Measurements from ENCODE around the gene RNU6-9. TPM values are rescaled to one million over a fixed set of nuclear protein-coding genes. Genes with fewer than 3 reads are reported as not detected.

The RNU6-9 gene
- total and polyA plus RNA-seq, 2 donors (not counting 1 experiment from before 2014, with no cell fraction given): not detected

GRCh38 chr19:897442-898039 lies 4.3 kb downstream of the RNU6-9 start:
- H3K27me3 Mint-ChIP-seq: no peaks in the 10 kb centered on the region
- H3K4me1 Mint-ChIP-seq: peaks cover 24% of the 10 kb centered on the region
- intact Hi-C loops (cut with micrococcal nuclease): no loop called here
- POLR2A ChIA-PET: interaction anchor here (0.6 to 2.0 kb wide), 4 partner anchors 9 to 301 kb away, joined by 3 to 9 read pairs (median 6); no protein-coding TSS in a partner anchor
- no peak for ATAC-seq (ENCODE audit: low read depth)
- DNase-seq: no peak
- no peak overlapping the region for H3K4me3 Mint-ChIP-seq
- CTCF ChIA-PET: interaction anchor here (1.3 to 1.5 kb wide), 4 partner anchors 10 to 34 kb away, joined by 4 to 5 read pairs (median 4); no protein-coding TSS in a partner anchor
- Histone ChIP-seq H3K79me2 (ENCODE audit: control insufficient read depth, insufficient read depth, low read length) (peaks cover 17% of the 10 kb centered on the region), H4K20me1 (ENCODE audit: control insufficient read depth, insufficient read depth, low read length, poor library complexity, severe bottlenecking) (peaks cover 48% of the 10 kb centered on the region), H3K9me3 (ENCODE audit: control extremely low read depth in 1 of 3, control insufficient read depth in 2 of 3, insufficient read depth in 1 of 3, low read length in 2 of 3) (no peaks in the 10 kb centered on the region), H3K27ac (ENCODE audit: low read length in 2 of 2) (no peak overlapping the region), H2AFZ (ENCODE audit: insufficient read depth, low read depth, low read length, poor library complexity, severe bottlenecking) (no peak overlapping the region), H3K4me2 (replicated peaks; ENCODE audit: low read depth, low read length, poor library complexity, severe bottlenecking) (no peak overlapping the region), H3K27me3 (replicated peaks in 1 of 4; ENCODE audit: control extremely low read depth in 1 of 4, control insufficient read depth in 3 of 4, insufficient read depth in 4 of 4, low read length in 3 of 4) (no peaks in the 10 kb centered on the region), H3K4me1 (ENCODE audit: control insufficient read depth in 2 of 2, insufficient read depth in 2 of 2, low read length in 2 of 2) (peaks cover 0 to 18% of the 10 kb centered on the region in 2 donors), H3K4me3 (ENCODE audit: control extremely low read depth in 1 of 5, extremely low read depth in 1 of 5, insufficient read depth in 1 of 5, low read depth in 2 of 5, low read length in 4 of 5) (no peak overlapping the region), H3K36me3 (replicated peaks in 1 of 2; ENCODE audit: control extremely low read depth in 1 of 2, control insufficient read depth in 1 of 2, extremely low read depth in 1 of 2, insufficient read depth in 2 of 2, low read length in 1 of 2) (peaks cover 0 to 50% of the 10 kb centered on the region in 2 experiments), H3K9ac (ENCODE audit: low read length) (no peak overlapping the region)
- WGBS (ENCODE audit: insufficient coverage): 98% methylated on average over 26 of the region's 26 CpGs
- no peaks in the 10 kb centered on the region for H3K9me3 Mint-ChIP-seq (ENCODE audit: insufficient read depth)
- no peak for TF ChIP-seq CTCF (IDR thresholded peaks at IDR 0.05)
- TF ChIP-seq EZH2 (IDR thresholded peaks at IDR 0.05; ENCODE audit: borderline replicate concordance, insufficient read depth, low read depth, low read length, poor library complexity, severe bottlenecking): no peak
- peak overlapping the region; percentile 59 for H3K27ac Mint-ChIP-seq

GRCh38 chr19:898663-899062 lies 5.4 kb downstream of the RNU6-9 start:
- H3K36me3 ChIP-seq (replicated peaks in 1 of 2; ENCODE audit: control extremely low read depth in 1 of 2, control insufficient read depth in 1 of 2, extremely low read depth in 1 of 2, insufficient read depth in 2 of 2, low read length in 1 of 2): peaks cover 0 to 55% of the 10 kb centered on the region in 2 experiments
- peaks cover 24% of the 10 kb centered on the region for H3K79me2 ChIP-seq (ENCODE audit: control insufficient read depth, insufficient read depth, low read length)
- H3K4me3 ChIP-seq (ENCODE audit: control extremely low read depth in 1 of 5, extremely low read depth in 1 of 5, insufficient read depth in 1 of 5, low read depth in 2 of 5, low read length in 4 of 5): no peak overlapping the region
- POLR2A ChIA-PET: interaction anchor here (0.6 to 1.0 kb wide), 2 partner anchors 10 to 368 kb away, joined by 5 to 8 read pairs; no protein-coding TSS in a partner anchor
- H3K4me1 ChIP-seq (ENCODE audit: control insufficient read depth in 2 of 2, insufficient read depth in 2 of 2, low read length in 2 of 2): peaks cover 0 to 14% of the 10 kb centered on the region in 2 donors
- intact Hi-C loops (cut with micrococcal nuclease): no loop called here
- H4K20me1 ChIP-seq (ENCODE audit: control insufficient read depth, insufficient read depth, low read length, poor library complexity, severe bottlenecking): peaks cover 58% of the 10 kb centered on the region
- H3K9me3 Mint-ChIP-seq (ENCODE audit: insufficient read depth): no peaks in the 10 kb centered on the region
- H3K4me3 Mint-ChIP-seq: peak overlapping the region; percentile 42
- peak; percentile 76 for DNase-seq
- no peak overlapping the region for H3K4me2 ChIP-seq (replicated peaks; ENCODE audit: low read depth, low read length, poor library complexity, severe bottlenecking)
- no peaks in the 10 kb centered on the region for H3K9me3 ChIP-seq (ENCODE audit: control extremely low read depth in 1 of 3, control insufficient read depth in 2 of 3, insufficient read depth in 1 of 3, low read length in 2 of 3)
- peaks cover 18% of the 10 kb centered on the region for H3K4me1 Mint-ChIP-seq
- WGBS (ENCODE audit: insufficient coverage): 72% methylated on average over 15 of the region's 20 CpGs
- H3K27me3 ChIP-seq (replicated peaks in 1 of 4; ENCODE audit: control extremely low read depth in 1 of 4, control insufficient read depth in 3 of 4, insufficient read depth in 4 of 4, low read length in 3 of 4): no peaks in the 10 kb centered on the region
- no peak overlapping the region for H2AFZ ChIP-seq (ENCODE audit: insufficient read depth, low read depth, low read length, poor library complexity, severe bottlenecking)
- H3K27ac Mint-ChIP-seq: peak overlapping the region; percentile 92
- no peak overlapping the region for H3K9ac ChIP-seq (ENCODE audit: low read length)
- CTCF ChIA-PET: interaction anchor here (1.3 kb wide), 3 partner anchors 11 to 35 kb away, joined by 4 to 5 read pairs (median 4); no protein-coding TSS in a partner anchor
- H3K27me3 Mint-ChIP-seq: no peaks in the 10 kb centered on the region
- H3K27ac ChIP-seq (ENCODE audit: low read length in 2 of 2): peak overlapping the region; percentile 41 to 63
- TF ChIP-seq CTCF (IDR thresholded peaks at IDR 0.05) (no peak), EZH2 (IDR thresholded peaks at IDR 0.05; ENCODE audit: borderline replicate concordance, insufficient read depth, low read depth, low read length, poor library complexity, severe bottlenecking) (no peak)
- ATAC-seq (ENCODE audit: low read depth): peak; percentile 70

All from B cell (primary cell).